ENCODE measurements around the gene CCDC175.

The CCDC175 gene

DNA sequence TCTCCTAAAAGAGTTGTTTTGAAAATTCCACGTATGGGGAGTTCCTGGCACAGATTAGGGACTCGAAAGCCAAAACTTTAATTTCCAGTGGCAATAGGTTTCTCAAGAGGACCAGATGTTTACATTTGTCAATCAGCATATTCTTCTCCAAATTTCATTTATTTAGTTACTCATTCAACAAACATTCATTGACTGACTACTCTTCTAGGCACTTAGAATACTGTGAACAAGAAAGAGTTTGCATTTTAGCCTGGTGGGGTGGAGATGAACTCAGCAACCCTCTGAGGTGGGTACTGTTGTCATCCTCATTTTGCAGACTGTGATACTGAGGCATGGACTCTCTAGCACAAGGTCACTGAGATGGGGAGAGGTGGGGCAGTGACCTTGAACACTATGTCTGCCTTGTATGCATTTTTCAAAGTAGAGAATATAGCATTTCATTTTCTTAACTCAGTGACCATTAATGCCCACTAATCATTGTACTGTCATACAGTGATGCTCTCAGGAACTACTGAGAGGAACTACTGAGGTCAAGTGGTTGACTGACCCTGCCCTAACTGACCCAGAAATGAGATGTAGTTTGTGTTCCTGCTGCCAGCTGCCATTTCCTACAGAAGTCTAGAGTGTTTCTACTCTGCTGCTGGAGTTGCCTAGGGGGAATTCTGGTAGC is 94.6 kb downstream of the CCDC175 start:
- DNase-seq (ENCODE audit: low spot score) = no peak

DNA sequence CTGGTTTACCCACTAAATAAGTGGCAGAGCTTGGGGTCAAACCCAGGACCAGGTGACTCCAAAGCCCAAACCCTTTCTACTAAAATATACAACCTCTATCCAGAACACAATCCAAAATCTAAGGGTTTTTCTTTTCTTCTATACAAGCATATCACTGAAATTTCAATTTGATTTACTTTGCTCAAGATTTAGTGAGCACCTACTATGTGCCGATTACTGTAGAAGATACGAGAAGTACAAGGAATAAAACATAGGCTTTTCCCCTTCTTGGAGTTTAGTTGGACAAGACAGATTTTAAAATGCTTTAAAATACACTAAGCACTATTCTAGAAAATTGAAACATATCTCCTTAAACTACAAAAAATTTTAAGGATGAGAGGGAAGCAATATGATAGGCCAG is 95.2 kb downstream of the CCDC175 start:
- DNase-seq (ENCODE audit: low spot score) = no peak

DNA sequence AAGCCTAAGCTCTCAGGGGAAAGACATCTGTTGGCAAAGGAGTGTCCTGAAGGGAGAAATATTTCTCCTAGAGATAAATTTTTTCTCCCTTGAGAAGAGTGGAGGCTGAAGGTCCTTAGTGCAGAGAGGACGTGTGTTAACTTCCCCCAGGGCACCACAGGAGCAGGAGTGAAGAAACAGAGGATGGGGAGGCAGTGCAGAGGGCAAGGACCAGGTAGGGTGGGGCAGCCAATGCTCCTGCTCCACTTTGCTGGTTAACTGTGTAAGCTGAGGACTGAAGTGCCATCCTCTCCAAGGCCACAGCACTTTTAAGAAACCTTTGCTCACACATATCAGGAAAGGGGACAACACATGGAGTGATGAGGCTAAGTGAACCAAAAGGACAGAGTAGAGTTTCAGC is 96.4 kb downstream of the CCDC175 start:
- no peak for DNase-seq (ENCODE audit: low spot score)

DNA sequence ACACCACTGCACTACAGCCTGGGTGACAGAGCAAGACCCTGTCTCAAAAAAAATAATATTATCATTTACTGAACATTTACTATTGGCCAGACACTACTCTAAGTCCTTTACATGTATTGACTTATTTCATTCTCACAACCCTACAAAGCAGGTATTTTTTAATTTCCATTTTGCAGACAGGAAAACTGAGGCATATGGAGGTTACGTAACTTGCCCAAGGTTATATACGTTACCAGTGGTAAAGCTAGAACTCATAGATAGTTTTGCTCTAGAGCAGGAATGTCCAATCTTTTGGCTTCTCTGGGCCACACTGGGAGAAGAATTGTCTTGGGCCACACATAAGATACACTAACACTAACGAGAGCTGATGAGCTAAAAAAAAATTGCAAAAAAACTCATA is 98.1 kb downstream of the CCDC175 start:
- no peak for DNase-seq (ENCODE audit: low spot score)

DNA sequence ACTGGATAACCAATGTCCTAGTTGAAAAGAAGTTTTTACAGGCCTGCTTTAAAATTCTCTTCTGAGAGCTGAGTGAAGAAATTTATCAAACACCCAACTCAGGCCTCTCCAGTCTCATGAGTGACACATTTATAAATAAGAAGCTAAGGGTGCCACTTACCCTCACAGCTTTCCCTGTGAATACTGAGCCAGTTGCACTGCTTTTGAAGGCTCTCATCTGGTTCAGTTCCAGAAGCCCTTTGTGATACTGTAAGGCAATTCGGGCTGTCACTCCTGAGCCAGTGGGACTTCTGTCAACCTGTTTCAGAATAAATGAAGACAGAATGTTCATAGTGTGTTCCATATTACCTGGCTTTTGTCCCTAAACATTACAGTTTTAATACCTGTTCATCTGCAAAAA is 100.9 kb downstream of the CCDC175 start:
- DNase-seq (ENCODE audit: low spot score) = no peak

DNA sequence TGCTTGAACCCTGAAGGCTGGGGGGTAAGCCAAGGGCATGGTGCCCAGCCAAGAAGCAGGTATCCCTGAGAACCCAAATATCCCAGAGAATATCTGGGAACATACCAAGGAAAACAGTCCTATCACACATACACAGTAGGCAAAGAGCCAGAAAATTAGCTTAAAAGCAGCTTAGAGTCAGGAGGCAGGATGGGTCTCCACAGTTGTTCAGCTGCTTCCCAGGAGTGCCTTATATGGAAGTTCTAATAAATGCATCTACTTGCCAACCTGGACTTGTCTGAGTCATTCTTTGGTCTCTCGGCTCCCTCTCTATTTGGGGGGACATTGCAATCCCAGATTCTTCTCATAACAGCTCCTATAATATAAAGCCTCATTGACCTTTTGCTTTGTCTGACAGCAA is 102.4 kb downstream of the CCDC175 start:
- DNase-seq (ENCODE audit: low spot score) = no peak

DNA sequence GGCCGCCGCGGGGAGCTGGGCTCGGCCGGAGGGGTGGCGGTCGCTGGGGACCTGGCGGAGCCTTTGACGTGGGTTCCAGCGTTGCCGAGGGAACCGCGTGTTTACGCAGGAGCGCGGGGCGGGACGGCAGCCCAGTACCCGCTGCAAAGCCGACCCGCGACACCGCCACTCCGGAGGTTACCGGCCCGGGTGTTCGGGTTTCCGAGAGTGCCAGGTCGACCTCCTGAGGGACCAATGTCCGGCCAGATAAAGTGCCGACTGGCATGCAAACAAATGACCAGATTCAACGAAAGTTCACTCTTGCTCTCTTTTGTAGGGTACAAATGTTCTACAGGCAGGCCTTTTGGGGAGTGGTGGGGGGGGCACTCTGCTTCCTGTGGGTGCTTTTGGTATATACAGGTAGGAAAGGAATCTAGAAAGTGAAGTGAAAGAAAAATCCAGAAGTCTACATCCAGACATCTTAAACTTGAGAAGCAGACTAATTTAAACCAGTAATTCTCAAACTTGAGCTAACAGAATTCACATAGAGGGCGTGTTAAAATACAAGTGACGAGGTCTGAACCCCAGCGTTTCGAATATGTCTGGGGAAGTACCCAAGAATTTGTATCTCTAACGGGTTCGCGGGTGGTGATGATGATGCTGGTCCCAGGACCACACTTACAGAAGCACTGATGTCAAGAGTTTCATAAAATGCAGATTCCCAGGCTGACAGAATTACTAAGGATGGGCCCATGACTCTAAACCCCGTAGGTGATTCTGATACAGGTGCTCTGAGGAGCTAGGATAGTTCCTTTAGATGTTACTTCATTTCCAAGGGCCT is 111.1 kb downstream of the CCDC175 start, which contains the start of gene GPR135:
Gene GPR135 (minus strand): TSS at position 65 of the 820 bp plus-strand sequence. CDS start 154 bp downstream, outside the sequence.
- peak; percentile 14 for DNase-seq (ENCODE audit: low spot score)

DNA sequence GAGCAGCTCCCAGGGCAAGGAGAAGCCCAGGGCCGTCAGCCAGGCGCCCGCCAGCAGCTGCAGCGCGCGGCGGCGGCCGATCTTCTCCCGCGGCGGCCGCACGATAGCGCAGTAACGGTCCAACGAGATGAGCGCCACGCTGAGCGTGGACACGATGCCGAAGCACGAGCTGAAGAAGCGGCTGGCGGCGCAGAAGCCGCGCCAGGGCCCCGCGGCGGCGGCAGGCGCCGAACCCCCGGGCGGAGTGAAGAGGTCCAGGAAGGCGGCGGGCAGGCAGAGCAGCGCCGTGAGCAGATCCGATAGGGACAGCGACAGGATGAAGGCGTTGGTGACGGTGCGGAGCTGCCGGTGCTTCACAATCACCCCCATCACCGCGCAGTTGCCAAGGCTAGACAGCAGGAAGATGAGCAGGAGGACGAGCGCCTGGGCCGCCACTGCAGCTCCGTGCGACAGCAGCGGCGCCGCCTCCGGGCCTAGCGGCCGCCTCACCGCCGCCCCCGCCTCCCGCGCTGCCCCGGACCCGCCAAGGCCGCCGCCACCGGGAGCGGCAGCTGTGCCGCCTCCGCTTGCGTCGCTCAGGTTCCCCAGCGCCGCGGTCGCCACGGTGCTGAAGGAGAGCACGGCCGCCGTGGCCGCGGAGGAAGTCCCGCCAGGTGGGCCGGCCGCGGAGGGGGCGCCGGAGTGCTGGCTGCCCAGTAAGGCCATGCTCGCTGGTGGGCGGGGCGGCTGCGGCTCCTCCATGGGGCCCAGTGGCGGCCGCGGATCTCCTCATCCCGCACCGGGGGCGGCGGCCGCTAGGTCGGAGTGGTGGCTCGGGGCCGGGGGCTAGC is 111.9 kb downstream of the CCDC175 start:
- DNase-seq (ENCODE audit: low spot score) = peak; percentile 50

DNA sequence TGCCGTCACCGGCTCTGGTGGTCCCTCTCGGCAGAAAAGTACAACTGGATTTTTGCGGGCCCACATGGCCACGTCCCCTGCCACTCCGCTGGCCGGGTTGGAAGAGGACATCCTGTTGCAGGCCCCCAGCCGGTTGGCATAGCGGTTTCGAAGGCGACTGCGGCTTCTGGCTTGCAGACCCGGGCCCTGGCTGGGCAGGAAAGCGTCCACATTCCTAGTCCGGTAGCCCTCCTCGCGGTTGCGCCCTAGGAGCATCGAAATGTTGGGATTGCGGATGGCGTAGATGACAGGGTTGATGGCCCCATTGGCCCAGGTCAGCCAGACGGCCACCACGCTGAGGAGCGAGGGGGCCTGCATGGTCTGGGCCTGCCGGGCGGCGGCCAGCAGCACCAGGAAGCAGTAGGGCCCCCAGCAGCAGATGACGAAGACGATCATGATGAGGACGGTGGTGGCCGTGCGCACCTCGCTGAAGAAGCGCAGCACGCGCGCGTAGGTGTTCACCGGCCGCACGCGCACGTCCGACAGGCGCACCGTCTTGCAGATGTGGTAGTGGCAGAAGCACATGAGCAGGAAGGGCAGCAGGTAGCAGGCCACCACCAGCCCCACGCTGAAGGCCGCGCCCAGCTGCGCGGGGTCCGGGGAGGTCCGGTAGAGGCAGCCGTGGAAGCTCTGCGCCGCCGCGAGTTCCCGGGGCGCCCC is 112.7 kb downstream of the CCDC175 start:
- no peak for DNase-seq (ENCODE audit: low spot score)

DNA sequence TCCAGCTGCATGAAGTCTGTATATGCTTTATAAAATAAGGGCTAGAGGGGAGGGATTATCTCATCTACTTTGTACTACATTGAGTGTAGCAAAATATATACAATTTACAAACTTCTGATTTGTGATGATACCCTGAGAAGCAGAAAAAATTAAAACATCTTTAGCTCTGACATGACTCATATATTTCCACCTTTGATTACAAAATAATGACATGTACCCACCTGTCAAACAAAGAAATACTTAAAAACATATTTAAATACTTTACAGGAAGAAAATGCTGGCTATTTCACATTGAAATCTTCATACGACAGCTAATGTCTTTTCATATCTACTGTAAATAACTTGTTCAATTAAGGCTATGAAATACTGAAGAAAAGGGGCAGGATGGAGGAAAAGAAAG is 114.7 kb downstream of the CCDC175 start:
- DNase-seq (ENCODE audit: low spot score) = no peak

DNA sequence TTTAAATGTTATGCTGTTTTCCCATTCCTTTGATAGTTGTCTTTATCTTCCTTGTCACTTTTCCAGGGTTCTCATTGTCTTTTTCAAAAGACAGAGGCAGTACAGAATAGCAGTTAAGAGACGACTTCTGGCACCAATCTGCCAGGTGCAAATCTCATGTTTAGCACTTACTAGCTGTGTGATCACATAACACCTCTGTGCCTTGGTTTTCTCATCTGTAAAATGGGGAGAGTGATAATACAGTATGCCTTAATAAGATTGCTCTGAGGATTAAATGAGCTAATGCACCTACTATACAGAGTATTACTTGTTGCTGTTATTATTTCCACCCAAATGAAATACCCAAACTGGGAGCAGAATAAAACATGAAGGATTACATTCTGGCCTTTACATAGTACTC is 116.2 kb downstream of the CCDC175 start:
- DNase-seq (ENCODE audit: low spot score) = no peak

DNA sequence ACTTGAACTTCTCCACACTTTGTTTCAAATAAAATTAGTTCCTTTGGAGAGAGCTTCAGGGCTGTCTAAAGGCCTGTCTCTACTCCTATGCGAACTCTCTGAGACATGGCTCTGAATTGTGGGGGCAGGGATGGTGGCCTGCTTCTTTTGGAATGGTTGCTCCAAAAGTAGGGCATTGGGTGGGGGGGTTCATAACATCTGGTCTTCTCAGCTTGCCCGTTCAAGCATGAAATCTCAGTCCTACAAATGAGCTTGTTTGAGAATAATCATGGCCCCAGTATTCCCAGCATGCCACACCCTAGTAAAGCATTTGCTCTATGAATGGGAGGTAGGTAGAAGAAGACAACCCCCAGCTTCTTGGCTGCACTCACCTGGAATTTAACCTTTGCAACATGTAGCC is 118.1 kb downstream of the CCDC175 start:
- no peak for DNase-seq (ENCODE audit: low spot score)

DNA sequence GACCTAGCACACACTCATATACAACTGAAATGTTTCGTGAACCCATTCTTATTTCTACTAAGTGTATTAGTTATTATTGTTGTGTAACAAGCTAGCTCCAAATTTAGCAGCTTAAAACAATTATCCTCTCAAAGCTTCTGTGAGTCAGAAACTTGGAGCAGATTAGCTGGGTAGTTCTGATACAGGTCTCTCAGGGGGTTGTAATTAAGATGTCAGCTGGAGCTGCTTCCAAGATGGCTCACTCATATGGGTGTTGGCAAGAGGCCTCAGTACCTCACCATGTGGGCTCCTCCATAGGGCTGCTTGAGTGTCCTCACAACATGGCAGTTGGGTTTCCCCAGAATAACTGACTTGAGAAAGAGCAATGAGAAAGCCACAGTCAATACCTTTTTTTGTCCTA is 121.2 kb downstream of the CCDC175 start:
- DNase-seq (ENCODE audit: low spot score) = no peak
